ENCODE results near the gene DNASE1L1. TPM values are rescaled to one million over a fixed set of nuclear protein-coding genes. Genes with fewer than 3 reads are reported as not detected.

The DNASE1L1 gene
- total RNA-seq, 1 donor from 2014 or later: 15.3 TPM

DNA sequence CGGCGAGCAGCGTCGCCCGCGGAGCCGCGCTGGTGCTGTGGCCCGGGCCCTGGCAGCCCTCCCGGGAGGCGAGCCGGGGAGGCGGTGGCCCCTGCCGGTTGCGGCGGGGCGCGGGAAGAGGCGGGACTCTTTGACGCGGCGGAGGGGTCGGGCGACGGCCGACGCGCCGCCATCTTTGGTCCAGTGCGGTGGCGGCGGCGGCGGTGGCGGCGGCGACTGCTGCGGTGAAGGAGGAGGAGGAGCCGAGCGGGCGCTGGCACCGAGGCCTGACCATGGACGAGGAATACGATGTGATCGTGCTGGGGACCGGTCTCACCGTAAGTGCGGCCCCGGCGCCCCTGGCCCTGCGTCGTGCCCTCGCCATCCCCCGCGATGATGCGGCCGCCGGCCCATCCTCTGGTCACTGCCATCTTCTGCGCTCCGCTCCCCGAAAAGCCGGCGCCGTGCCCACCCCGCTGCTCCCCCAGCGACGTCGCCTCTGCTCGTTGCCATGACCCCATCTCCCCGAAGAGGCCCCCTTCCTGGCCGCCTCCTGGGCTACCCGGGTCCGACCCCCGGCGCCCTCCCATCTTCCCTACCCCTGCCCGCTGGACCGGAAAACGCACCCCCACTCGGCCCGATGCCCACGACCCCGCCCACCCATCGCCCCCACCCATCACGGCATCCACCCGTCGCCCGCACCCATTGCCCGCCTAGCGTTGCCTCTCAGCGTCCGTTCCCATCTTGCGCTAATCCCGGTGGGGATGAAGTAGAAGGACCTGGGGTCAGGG lies 28.1 kb upstream of the DNASE1L1 start, which contains the start of gene GDI1:
TSS of gene GDI1 (plus strand) at position 172 of the 770 bp plus-strand sequence. CDS start at position 273, 101 bp downstream.
- Mint-ChIP-seq H3K27ac (peak within 1 kb of the TSS; percentile 86), H3K36me3 (ENCODE audit: low read depth) (peaks cover 47% of the 10 kb centered on the region), H3K4me3 (peak within 1 kb of the TSS; percentile 88), H3K9me3 (no peaks in the 10 kb centered on the region), H3K4me1 (peaks cover 22% of the 10 kb centered on the region), H3K27me3 (no peaks in the 10 kb centered on the region)
- peak; percentile 69 for ATAC-seq (ENCODE audit: low read depth)
- CTCF ChIA-PET: no interaction called here
- TF ChIP-seq, protein P1, sequence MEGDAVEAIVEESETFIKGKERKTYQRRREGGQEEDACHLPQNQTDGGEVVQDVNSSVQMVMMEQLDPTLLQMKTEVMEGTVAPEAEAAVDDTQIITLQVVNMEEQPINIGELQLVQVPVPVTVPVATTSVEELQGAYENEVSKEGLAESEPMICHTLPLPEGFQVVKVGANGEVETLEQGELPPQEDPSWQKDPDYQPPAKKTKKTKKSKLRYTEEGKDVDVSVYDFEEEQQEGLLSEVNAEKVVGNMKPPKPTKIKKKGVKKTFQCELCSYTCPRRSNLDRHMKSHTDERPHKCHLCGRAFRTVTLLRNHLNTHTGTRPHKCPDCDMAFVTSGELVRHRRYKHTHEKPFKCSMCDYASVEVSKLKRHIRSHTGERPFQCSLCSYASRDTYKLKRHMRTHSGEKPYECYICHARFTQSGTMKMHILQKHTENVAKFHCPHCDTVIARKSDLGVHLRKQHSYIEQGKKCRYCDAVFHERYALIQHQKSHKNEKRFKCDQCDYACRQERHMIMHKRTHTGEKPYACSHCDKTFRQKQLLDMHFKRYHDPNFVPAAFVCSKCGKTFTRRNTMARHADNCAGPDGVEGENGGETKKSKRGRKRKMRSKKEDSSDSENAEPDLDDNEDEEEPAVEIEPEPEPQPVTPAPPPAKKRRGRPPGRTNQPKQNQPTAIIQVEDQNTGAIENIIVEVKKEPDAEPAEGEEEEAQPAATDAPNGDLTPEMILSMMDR (IDR thresholded peaks at IDR 0.05): no peak
- intact Hi-C loops (cut with micrococcal nuclease): loop anchor here (1.0 to 5.0 kb wide), 4 partner anchors 9 to 42 kb away; partner anchors contain the start of genes ATP6AP1, LAGE3 and RPL10
- POLR2A ChIA-PET: interaction anchor here (1.0 kb wide), 1 partner anchor 9 kb away, joined by 3 read pairs; the partner anchor contains the start of gene ATP6AP1
- peak; percentile 62 for DNase-seq

DNA sequence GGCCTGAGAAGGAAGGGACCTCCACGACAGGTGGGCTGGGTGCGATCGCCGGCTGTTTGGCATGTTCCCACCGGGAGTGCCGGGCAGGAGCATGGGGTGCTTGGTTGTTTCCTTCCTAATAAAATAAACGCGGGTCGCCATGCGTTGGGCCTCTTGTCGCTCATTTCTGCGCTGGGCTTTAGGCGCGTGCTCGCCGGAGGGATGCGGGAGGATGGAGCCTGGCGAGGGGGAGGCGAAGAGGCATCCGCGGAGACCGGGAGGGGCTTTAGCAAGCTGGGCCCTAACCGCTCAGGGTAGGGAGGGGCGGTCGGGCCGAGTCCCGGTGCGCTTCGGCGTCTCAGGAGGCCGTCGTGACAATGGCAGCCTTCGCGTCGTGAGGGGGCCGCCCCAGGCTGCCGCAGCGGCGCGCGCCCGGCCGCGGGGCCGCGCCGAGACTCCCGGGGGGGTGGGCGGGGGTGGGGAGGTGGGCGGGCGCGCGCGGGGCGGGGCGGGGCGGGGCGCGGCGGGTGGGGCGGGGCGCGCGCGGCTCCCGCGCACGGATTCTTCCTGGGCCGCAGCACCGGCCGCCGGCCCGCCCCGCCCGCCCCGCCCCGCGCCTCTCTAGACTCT lies 27.4 kb upstream of the DNASE1L1 start:
- Mint-ChIP-seq H3K9me3 (no peaks in the 10 kb centered on the region), H3K4me1 (peaks cover 23% of the 10 kb centered on the region), H3K27me3 (no peaks in the 10 kb centered on the region), H3K4me3 (peak overlapping the region; percentile 80), H3K27ac (peak overlapping the region; percentile 86), H3K36me3 (ENCODE audit: low read depth) (peaks cover 41% of the 10 kb centered on the region)
- intact Hi-C loops (cut with micrococcal nuclease): loop anchor here (1.0 to 5.0 kb wide), 4 partner anchors 8 to 42 kb away; partner anchors contain the start of genes ATP6AP1, LAGE3 and RPL10
- TF ChIP-seq, protein P1 (IDR thresholded peaks at IDR 0.05): no peak
- ATAC-seq (ENCODE audit: low read depth) (peak; percentile 77), DNase-seq (peak; percentile 30)
- ChIA-PET CTCF (no interaction called here), POLR2A (interaction anchor here (1.0 to 1.1 kb wide), 3 partner anchors 8 to 38 kb away, joined by 3 to 5 read pairs (median 3); partner anchors contain the start of genes ATP6AP1 and RPL10)

DNA sequence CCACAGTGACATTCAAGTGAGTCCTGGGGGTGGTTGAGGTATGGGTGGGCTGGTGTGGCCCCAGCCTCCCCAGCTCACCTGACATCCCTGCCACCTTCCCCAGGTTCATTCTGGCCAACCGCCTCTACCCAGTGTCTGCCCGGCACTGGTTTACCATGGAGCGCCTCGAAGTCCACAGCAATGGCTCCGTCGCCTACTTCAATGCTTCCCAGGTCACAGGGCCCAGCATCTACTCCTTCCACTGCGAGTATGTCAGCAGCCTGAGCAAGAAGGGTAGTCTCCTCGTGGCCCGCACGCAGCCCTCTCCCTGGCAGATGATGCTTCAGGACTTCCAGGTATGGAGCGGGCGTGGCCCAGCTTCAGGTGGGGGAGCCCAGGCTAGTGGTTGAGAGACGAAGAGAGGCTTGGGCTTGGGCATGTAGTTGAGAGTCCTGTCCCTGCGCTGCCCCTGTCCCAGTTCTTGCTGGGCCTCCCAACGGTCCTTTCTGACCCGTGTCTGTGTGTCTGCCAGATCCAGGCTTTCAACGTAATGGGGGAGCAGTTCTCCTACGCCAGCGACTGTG lies 26.2 kb upstream of the DNASE1L1 start:
- Mint-ChIP-seq H3K27me3 (no peaks in the 10 kb centered on the region), H3K9me3 (no peaks in the 10 kb centered on the region), H3K4me3 (no peak overlapping the region), H3K4me1 (peaks cover 32% of the 10 kb centered on the region), H3K36me3 (ENCODE audit: low read depth) (peaks cover 38% of the 10 kb centered on the region), H3K27ac (peak overlapping the region; percentile 7)
- ATAC-seq (ENCODE audit: low read depth): no peak
- ChIA-PET CTCF (no interaction called here), POLR2A (interaction anchor here (1.1 kb wide), 2 partner anchors 10 to 37 kb away, joined by 3 to 5 read pairs; partner anchors contain the start of gene RPL10)
- DNase-seq: no peak
- TF ChIP-seq, protein P1 (IDR thresholded peaks at IDR 0.05): no peak
- intact Hi-C loops (cut with micrococcal nuclease): loop anchor here (5.0 kb wide), 1 partner anchor 38 kb away; the partner anchor contains the start of gene RPL10

DNA sequence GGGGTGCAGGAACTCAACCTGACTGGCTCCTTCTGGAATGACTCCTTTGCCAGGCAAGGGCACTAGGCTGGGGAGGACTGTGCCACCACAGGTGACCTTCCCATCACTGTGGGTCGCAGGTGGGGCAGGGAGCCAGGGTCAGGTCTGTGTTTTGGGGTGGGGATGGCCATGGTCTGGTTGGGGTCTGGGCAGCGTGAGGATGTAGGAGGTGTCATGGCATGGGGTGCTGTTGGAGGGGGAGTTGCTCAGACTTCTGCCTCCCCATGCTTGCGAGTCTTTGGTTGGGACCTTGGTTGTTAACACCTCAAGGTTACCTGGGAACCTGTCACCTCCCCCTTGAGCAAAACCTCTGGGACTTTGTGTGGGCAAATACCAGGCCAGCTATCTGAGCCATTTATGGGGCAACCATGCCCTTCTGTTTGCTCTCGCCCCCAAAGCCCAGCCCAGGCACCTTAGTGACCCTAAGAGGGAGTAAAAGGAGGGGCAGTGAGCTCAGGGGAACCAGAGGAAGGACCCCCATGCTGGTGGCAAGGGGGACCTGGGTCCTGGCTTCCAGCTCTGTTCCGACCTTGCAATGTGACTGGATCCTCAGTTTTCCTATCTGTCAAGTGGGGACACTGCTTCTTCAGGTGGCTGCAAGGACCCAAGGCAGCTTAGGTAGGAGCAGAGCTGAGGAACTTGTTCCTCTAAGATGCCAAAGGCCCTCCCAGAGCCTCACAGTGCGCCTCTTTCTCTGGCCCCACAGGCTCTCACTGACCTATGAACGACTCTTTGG lies 25.5 kb upstream of the DNASE1L1 start:
- H3K4me3 Mint-ChIP-seq: no peak overlapping the region
- CTCF ChIA-PET: no interaction called here
- POLR2A ChIA-PET: no interaction called here
- intact Hi-C loops (cut with micrococcal nuclease): loop anchor here (5.0 kb wide), 1 partner anchor 37 kb away; the partner anchor contains the start of gene RPL10
- DNase-seq (no peak), ATAC-seq (ENCODE audit: low read depth) (no peak)
- H3K36me3 Mint-ChIP-seq (ENCODE audit: low read depth): peaks cover 34% of the 10 kb centered on the region
- H3K4me1 Mint-ChIP-seq: peaks cover 34% of the 10 kb centered on the region
- H3K27me3 Mint-ChIP-seq: no peaks in the 10 kb centered on the region
- TF ChIP-seq, protein P1 (IDR thresholded peaks at IDR 0.05): no peak
- H3K27ac Mint-ChIP-seq: no peak overlapping the region
- no peaks in the 10 kb centered on the region for H3K9me3 Mint-ChIP-seq

All from activated B cell treated with CpG ODN at 0.5 μM for 24 hours (primary cell).